ENCODE data around the gene GAREM1. TPM values are rescaled to one million over a fixed set of nuclear protein-coding genes. Genes with fewer than 3 reads are reported as not detected.

Gene GAREM1
- total RNA-seq, 1 experiment from 2014 or later: 4.7 TPM

- peaks cover 8% of the 10 kb centered on the region for H3K4me1 ChIP-seq (ENCODE audit: control insufficient read depth, insufficient read depth, low read length)
- no peak overlapping the region for H3K4me3 ChIP-seq (ENCODE audit: low read depth in 2 of 2, low read length in 2 of 2)
- ChIA-PET CTCF (no interaction called here), POLR2A (no interaction called here)
- H3K9me3 ChIP-seq (ENCODE audit: control insufficient read depth, insufficient read depth, low read depth, low read length): no peaks in the 10 kb centered on the region
- H3K27me3 ChIP-seq (ENCODE audit: control insufficient read depth, insufficient read depth, low read length): no peaks in the 10 kb centered on the region
- no peak overlapping the region for H3K27ac ChIP-seq (ENCODE audit: low read length)
- no peaks in the 10 kb centered on the region for H3K36me3 ChIP-seq (ENCODE audit: control insufficient read depth, insufficient read depth, low read length)
- TF ChIP-seq TCF7L2 (IDR thresholded peaks at IDR 0.05; ENCODE audit: low read depth, low read length): no peak
- no peak for TF ChIP-seq SIN3A (IDR thresholded peaks at IDR 0.05; ENCODE audit: borderline replicate concordance, insufficient read depth, low read depth, low read length)
- TF ChIP-seq CTCF (IDR thresholded peaks at IDR 0.05): no peak
- TF ChIP-seq REST (IDR thresholded peaks at IDR 0.05; ENCODE audit: insufficient read depth in 1 of 2, low read depth in 2 of 2, low read length in 1 of 2): no peak
- TF ChIP-seq POLR2AphosphoS5 (IDR thresholded peaks at IDR 0.05; ENCODE audit: low read depth, low read length): no peak
- DNase-seq (ENCODE audit: low read depth, low spot score) (no peak), ATAC-seq (no peak)
- BruUV-seq (replicated peaks): no TSS peak
- in situ Hi-C loops (cut with HindIII; ENCODE audit: low pct_unique_long_range_greater_than_20kb, low sequenced_read_pairs): no loop called here
- intact Hi-C loops (cut with micrococcal nuclease; ENCODE audit: unreplicated experiment): no loop called here
Observed at GRCh38 chr18:32472841-32473240, 2.2 kb upstream of the GAREM1 start.

GRCh38 chr18:32470460-32470713, 295 bp downstream of the GAREM1 start:
- Histone ChIP-seq H3K27ac (ENCODE audit: low read length) (no peak overlapping the region), H3K4me3 (ENCODE audit: low read depth in 2 of 2, low read length in 2 of 2) (peak overlapping the region; percentile 67 to 71), H3K36me3 (ENCODE audit: control insufficient read depth, insufficient read depth, low read length) (no peaks in the 10 kb centered on the region), H3K27me3 (ENCODE audit: control insufficient read depth, insufficient read depth, low read length) (no peaks in the 10 kb centered on the region), H3K9me3 (ENCODE audit: control insufficient read depth, insufficient read depth, low read depth, low read length) (no peaks in the 10 kb centered on the region), H3K4me1 (ENCODE audit: control insufficient read depth, insufficient read depth, low read length) (peaks cover 8% of the 10 kb centered on the region)
- intact Hi-C loops (cut with micrococcal nuclease; ENCODE audit: unreplicated experiment): loop anchor here (2.0 kb wide), 1 partner anchor 200 kb away; no protein-coding TSS in a partner anchor
- no TSS peak for BruUV-seq (replicated peaks)
- CTCF ChIA-PET: interaction anchor here (0.6 to 1.8 kb wide), 8 partner anchors 79 to 1622 kb away, joined by 3 to 19 read pairs (median 4); no protein-coding TSS in a partner anchor
- ATAC-seq (peak; percentile 69), DNase-seq (ENCODE audit: low read depth, low spot score) (no peak)
- TF ChIP-seq REST (IDR thresholded peaks at IDR 0.05; ENCODE audit: insufficient read depth in 1 of 2, low read depth in 2 of 2, low read length in 1 of 2) (no peak), TCF7L2 (IDR thresholded peaks at IDR 0.05; ENCODE audit: low read depth, low read length) (no peak), POLR2AphosphoS5 (IDR thresholded peaks at IDR 0.05; ENCODE audit: low read depth, low read length) (no peak), SIN3A (IDR thresholded peaks at IDR 0.05; ENCODE audit: borderline replicate concordance, insufficient read depth, low read depth, low read length) (no peak), CTCF (IDR thresholded peaks at IDR 0.05) (no peak)
- in situ Hi-C loops (cut with HindIII; ENCODE audit: low pct_unique_long_range_greater_than_20kb, low sequenced_read_pairs): no loop called here
- POLR2A ChIA-PET: interaction anchor here (0.6 kb wide), 1 partner anchor 180 kb away, joined by 7 read pairs; no protein-coding TSS in a partner anchor

Measured in Panc1 (cell line).